RPMI7951 (cell line): ENCODE measurements around the gene IGF1R. TPM values are rescaled to one million over a fixed set of nuclear protein-coding genes. Genes with fewer than 3 reads are reported as not detected.
"Not testable (repeated sequence)": the region's sequence is repeated elsewhere in the genome, so short reads cannot be mapped to it uniquely, and the experiment has no call there.

Experiments used
- DNase-seq: peaks from one replicate; pipeline ENCODE4 v3.0.0-alpha.2; 2012; ENCODE audit warnings: low read depth
- total RNA-seq: library from RNA; depleted of rRNA; stranded (reverse); fragments of >200 nt; shearing (Covaris generic); gene quantifications from 2 replicates; pipeline ENCODE4 v1.2.3, GENCODE V29; 2014

Gene IGF1R
- total RNA-seq, 1 experiment from 2014 or later, result 3.0 TPM

GRCh38 chr15:98957655-98958054, 309.3 kb downstream of the IGF1R start:
- DNase-seq, result no peak

GRCh38 chr15:98958076-98958475, 309.7 kb downstream of the IGF1R start:
- DNase-seq, result no peak

GRCh38 chr15:98958918-98959639, 310.7 kb downstream of the IGF1R start:
- DNase-seq, result no peak

- no peak for DNase-seq
Measured at GRCh38 chr15:98959640-98960007, 311.3 kb downstream of the IGF1R start.

- DNase-seq, result no peak
Measured at GRCh38 chr15:98960555-98961050, 312.3 kb downstream of the IGF1R start.

GRCh38 chr15:98963444-98963843, 315.1 kb downstream of the IGF1R start:
- no peak for DNase-seq

- no peak for DNase-seq
Measured at GRCh38 chr15:98964466-98965133, 316.3 kb downstream of the IGF1R start.

- not testable (repeated sequence) for DNase-seq
Measured at GRCh38 chr15:98965134-98965491, 316.8 kb downstream of the IGF1R start.

- DNase-seq, result no peak
Measured at GRCh38 chr15:98965597-98965996, 317.3 kb downstream of the IGF1R start.

- no peak for DNase-seq
Measured at GRCh38 chr15:98966091-98966787, 317.9 kb downstream of the IGF1R start.

- no peak for DNase-seq
Measured at GRCh38 chr15:98967096-98967495, 318.8 kb downstream of the IGF1R start.

GRCh38 chr15:98967916-98968315, 319.6 kb downstream of the IGF1R start:
- no peak for DNase-seq

- no peak for DNase-seq
Measured at GRCh38 chr15:98968576-98968975, 320.2 kb downstream of the IGF1R start.

GRCh38 chr15:98969126-98969735, 320.9 kb downstream of the IGF1R start:
- no peak for DNase-seq

- no peak for DNase-seq
Measured at GRCh38 chr15:98970799-98971198, 322.5 kb downstream of the IGF1R start.

- no peak for DNase-seq
Measured at GRCh38 chr15:98976500-98976899, 328.2 kb downstream of the IGF1R start.

- no peak for DNase-seq
Measured at GRCh38 chr15:98977441-98977840, 329.1 kb downstream of the IGF1R start.

- no peak for DNase-seq
Measured at GRCh38 chr15:98978153-98978552, 329.8 kb downstream of the IGF1R start.

GRCh38 chr15:98980899-98981228, 332.5 kb downstream of the IGF1R start:
- DNase-seq, result no peak

- peak; percentile 25 for DNase-seq
Measured at GRCh38 chr15:98981851-98982722, 333.7 kb downstream of the IGF1R start.

GRCh38 chr15:98983334-98983733, 335.0 kb downstream of the IGF1R start:
- DNase-seq, result peak; percentile 68
